Activated naive CD4-positive, alpha-beta T cell treated with anti-CD3 and anti-CD28 coated beads, Interleukin-2, amount 50 U/mL, for 16 hours (primary cell): ENCODE measurements around the gene OR8H3.
"Not testable (repeated sequence)": the region's sequence is repeated elsewhere in the genome, so short reads cannot be mapped to it uniquely, and the experiment has no call there.

ENCODE experiments used
- DNase-seq: peaks from one replicate; pipeline ENCODE4 v3.0.0-alpha.2; 2020

The OR8H3 gene

GRCh38 chr11:56122073-56122472, at the start of gene OR8H3:
TSS of gene OR8H3 (plus strand) at chr11:56122373. CDS start at chr11:56122373, 0 bp downstream.
- DNase-seq, result no peak

- DNase-seq, result no peak
Measured at GRCh38 chr11:56089697-56090096, 32.5 kb upstream of the OR8H3 start.

DNA sequence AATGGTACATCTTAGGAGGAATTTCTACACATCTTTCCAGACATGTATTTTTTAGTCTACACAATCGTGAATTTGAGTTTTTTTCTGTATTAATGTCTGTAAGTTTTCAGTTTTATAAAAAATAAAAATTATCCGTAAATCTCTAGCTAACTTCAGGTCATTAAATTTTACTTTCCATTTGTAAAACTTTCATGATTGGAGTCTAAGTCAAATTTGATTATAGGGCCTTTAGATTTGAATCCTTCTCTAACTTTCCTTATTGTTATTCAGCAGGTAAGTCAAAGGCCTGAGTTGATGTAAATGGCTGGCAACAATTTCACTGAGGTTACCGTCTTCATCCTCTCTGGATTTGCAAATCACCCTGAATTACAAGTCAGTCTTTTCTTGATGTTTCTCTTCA, 29.2 kb upstream of the OR8H3 start, which contains the start of gene OR8I2:
Gene OR8I2, plus strand, starts transcription at position 301 of the 400 bp plus-strand sequence. Its CDS starts 0 bp downstream, at position 301.
- no peak for DNase-seq

- DNase-seq, result no peak
Measured at GRCh38 chr11:56103210-56103737, 18.9 kb upstream of the OR8H3 start, which contains the start of gene OR8H2. TSS of gene OR8H2 (plus strand) at chr11:56103687. CDS start at chr11:56105043, 1,356 bp downstream.

DNA sequence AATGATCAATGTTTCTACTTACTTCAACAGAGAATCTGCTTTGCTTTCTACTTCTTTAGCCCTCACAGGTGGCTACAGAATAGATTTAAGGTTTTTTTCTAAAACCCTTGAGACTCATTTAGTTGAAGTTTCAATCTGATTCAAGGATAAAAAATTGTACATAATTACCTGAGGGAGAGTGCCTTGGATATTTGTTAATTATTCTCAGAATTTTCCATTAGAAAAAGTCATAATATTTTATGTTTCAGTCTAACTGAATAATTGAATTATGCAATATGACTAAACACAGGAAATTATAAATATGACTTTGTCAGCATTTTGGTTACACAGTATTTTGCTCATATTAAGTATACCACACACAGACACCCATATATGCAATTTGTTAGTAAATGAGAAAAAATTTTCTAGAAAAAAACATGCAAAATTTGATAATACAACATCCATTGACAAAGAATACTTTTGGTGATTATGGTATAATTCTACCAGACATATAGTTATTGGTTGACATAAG, 18.0 kb downstream of the OR8H3 start, which contains the start of gene OR8J3:
Gene OR8J3, minus strand, starts transcription at position 51 of the 511 bp plus-strand sequence. CDS start 2,483 bp downstream, outside the sequence.
- no peak for DNase-seq

GRCh38 chr11:56143681-56144080, 21.5 kb downstream of the OR8H3 start:
- DNase-seq, result not testable (repeated sequence)

DNA sequence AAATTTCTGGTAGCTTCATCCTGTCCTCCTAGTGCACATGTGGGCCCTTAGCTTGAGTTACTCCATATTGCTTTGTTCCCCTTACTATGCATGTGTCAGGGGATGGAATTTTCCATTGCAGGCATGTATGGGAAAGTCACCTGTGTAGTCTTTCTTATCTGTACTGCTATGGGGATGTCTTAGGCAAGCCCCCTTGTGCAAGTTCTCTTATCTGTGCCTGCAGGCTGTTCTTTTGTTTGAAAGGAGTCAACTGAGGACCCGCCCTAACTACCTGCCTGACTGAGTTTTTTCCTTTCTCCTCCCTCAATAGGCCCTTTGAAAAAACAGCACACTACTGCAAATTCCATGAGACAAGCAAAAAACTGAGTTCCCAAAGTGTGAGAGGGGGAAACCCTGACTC, 29.2 kb downstream of the OR8H3 start:
- DNase-seq, result no peak

- no peak for DNase-seq
Measured at GRCh38 chr11:56152333-56152732, 30.2 kb downstream of the OR8H3 start.

GRCh38 chr11:56160217-56160616, 38.0 kb downstream of the OR8H3 start, which contains the start of gene OR8K5:
TSS of gene OR8K5 (minus strand) at chr11:56160317. CDS start at chr11:56160317, 0 bp downstream.
- DNase-seq, result no peak

DNA sequence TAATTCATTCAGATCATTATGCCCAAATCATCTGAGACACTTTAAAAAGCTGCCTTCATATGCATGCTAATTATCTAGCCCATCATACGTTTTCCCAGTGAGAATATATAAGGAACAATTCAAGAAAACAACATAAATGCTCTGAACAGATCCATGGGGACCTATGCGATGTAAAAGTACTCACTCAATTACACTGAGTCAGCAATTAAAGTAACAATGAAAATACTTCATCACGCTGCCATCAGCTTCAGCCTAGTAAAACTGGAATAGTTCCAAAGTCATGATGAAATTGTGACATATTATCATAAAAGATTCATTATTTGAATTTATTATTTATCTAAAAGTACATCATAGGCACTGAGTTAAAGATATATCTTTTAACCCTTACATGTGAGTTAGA, 41.6 kb downstream of the OR8H3 start:
- no peak for DNase-seq

GRCh38 chr11:56172256-56172830, 50.2 kb downstream of the OR8H3 start:
- DNase-seq, result no peak
